ENCODE results near the gene HIVEP2.

HIVEP2 gene

GRCh38 chr6:142802124-142802523, 142.9 kb downstream of the HIVEP2 start:
- DNase-seq (ENCODE audit: low read depth, low spot score) = peak; percentile 97
- in situ Hi-C loops (cut with HindIII; ENCODE audit: low sequenced_read_pairs) = no loop called here

GRCh38 chr6:142800240-142800639, 144.7 kb downstream of the HIVEP2 start:
- no peak for DNase-seq (ENCODE audit: low read depth, low spot score)
- no peak for TF ChIP-seq CTCF (IDR thresholded peaks at IDR 0.05; ENCODE audit: low read depth, low read length)
- H3K4me3 ChIP-seq (ENCODE audit: low read depth, low read length) = no peak overlapping the region
- in situ Hi-C loops (cut with HindIII; ENCODE audit: low sequenced_read_pairs) = no loop called here

More at GRCh38 chr6:142802124-142802523, 142.9 kb downstream of the HIVEP2 start:
- TF ChIP-seq CTCF (IDR thresholded peaks at IDR 0.05; ENCODE audit: low read depth, low read length) = no peak
- no peak overlapping the region for H3K4me3 ChIP-seq (ENCODE audit: low read depth, low read length)

GRCh38 chr6:142799639-142800038, 145.3 kb downstream of the HIVEP2 start:
- no peak overlapping the region for H3K4me3 ChIP-seq (ENCODE audit: low read depth, low read length)
- no peak for DNase-seq (ENCODE audit: low read depth, low spot score)
- TF ChIP-seq CTCF (IDR thresholded peaks at IDR 0.05; ENCODE audit: low read depth, low read length) = no peak
- in situ Hi-C loops (cut with HindIII; ENCODE audit: low sequenced_read_pairs) = no loop called here

GRCh38 chr6:142797159-142797558, 147.8 kb downstream of the HIVEP2 start:
- H3K4me3 ChIP-seq (ENCODE audit: low read depth, low read length) = no peak overlapping the region
- in situ Hi-C loops (cut with HindIII; ENCODE audit: low sequenced_read_pairs) = no loop called here
- no peak for TF ChIP-seq CTCF (IDR thresholded peaks at IDR 0.05; ENCODE audit: low read depth, low read length)
- no peak for DNase-seq (ENCODE audit: low read depth, low spot score)

GRCh38 chr6:142796571-142796970, 148.4 kb downstream of the HIVEP2 start:
- DNase-seq (ENCODE audit: low read depth, low spot score) = peak; percentile 58
- in situ Hi-C loops (cut with HindIII; ENCODE audit: low sequenced_read_pairs) = no loop called here
- TF ChIP-seq CTCF (IDR thresholded peaks at IDR 0.05; ENCODE audit: low read depth, low read length) = no peak
- no peak overlapping the region for H3K4me3 ChIP-seq (ENCODE audit: low read depth, low read length)

- no peak for TF ChIP-seq CTCF (IDR thresholded peaks at IDR 0.05; ENCODE audit: low read depth, low read length)
- in situ Hi-C loops (cut with HindIII; ENCODE audit: low sequenced_read_pairs) = no loop called here
- no peak overlapping the region for H3K4me3 ChIP-seq (ENCODE audit: low read depth, low read length)
- no peak for DNase-seq (ENCODE audit: low read depth, low spot score)
Observed at GRCh38 chr6:142796024-142796423, 149.0 kb downstream of the HIVEP2 start.

GRCh38 chr6:142794424-142794823, 150.6 kb downstream of the HIVEP2 start:
- DNase-seq (ENCODE audit: low read depth, low spot score) = no peak
- in situ Hi-C loops (cut with HindIII; ENCODE audit: low sequenced_read_pairs) = no loop called here
- no peak for TF ChIP-seq CTCF (IDR thresholded peaks at IDR 0.05; ENCODE audit: low read depth, low read length)
- H3K4me3 ChIP-seq (ENCODE audit: low read depth, low read length) = no peak overlapping the region
